SK-N-SH (cell line): ENCODE data around the gene CLK4. TPM values are rescaled to one million over a fixed set of nuclear protein-coding genes. Genes with fewer than 3 reads are reported as not detected.

ENCODE experiments used
- CTCF ChIA-PET: fragments of 300-600, 350-600 bp; formaldehyde crosslinking; extraction: SDS; loops from one replicate; lab custom pipeline; 2021; lab: Yijun Ruan, JAX
- POLR2A ChIA-PET: fragments of 350-600 bp; sonication (Branson Sonifier 250); formaldehyde crosslinking; extraction: SDS; loops from one replicate; lab custom pipeline; 2020; ENCODE audit warnings: antibody characterized with exemption, inconsistent platforms; lab: Yijun Ruan, JAX
- DNase-seq: peaks from one replicate; pipeline ENCODE4 v3.0.0; 2012
- H2AFZ ChIP-seq: fragments of 200-600 bp; sonication (generic); 2 replicates; pipeline ENCODE4 v1.8.1; 2016; ENCODE audit warnings: antibody characterized with exemption, mild to moderate bottlenecking, low read depth
- H3F3A ChIP-seq: fragments of 200-600 bp; sonication (generic); replicated peaks from 2 replicates; pipeline ENCODE3; 2016; ENCODE audit warnings: antibody characterized with exemption, mild to moderate bottlenecking; ENCODE audit not compliant: insufficient read depth
- H3K27ac ChIP-seq, 2 experiments: fragments of 200-500 bp in 1 of 2; fragments of 200-600 bp in 1 of 2; sonication (Bioruptor generic) in 1 of 2; sonication (generic), shearing (Covaris generic) in 1 of 2; 2 replicates each; pipeline versions ENCODE4 v1.5.1 to v1.6.1; 2014 to 2016; ENCODE audit warnings: low read depth in 2 of 2, inconsistent platforms in 1 of 2, low read length in 1 of 2, mild to moderate bottlenecking in 1 of 2, mixed read lengths in 1 of 2
- H3K27me3 ChIP-seq: fragments of 200-600 bp; sonication (generic), shearing (Covaris generic); 2 replicates; pipeline ENCODE4 v1.6.1; 2016; ENCODE audit warnings: mixed run types; ENCODE audit not compliant: insufficient read depth
- H3K36me3 ChIP-seq, 2 experiments: fragments of 200-500 bp in 1 of 2; fragments of 200-600 bp in 1 of 2; sonication (Bioruptor generic) in 1 of 2; sonication (generic) in 1 of 2; replicated peaks in 1 of 2; 2 replicates each; pipeline versions ENCODE3 to v1.5.1; 2014 to 2016; ENCODE audit warnings: low read length in 1 of 2, mild to moderate bottlenecking in 1 of 2; ENCODE audit not compliant: insufficient read depth in 2 of 2, control insufficient read depth in 1 of 2
- H3K4me1 ChIP-seq, 2 experiments: fragments of 200-500 bp in 1 of 2; fragments of 200-600 bp in 1 of 2; sonication (Bioruptor generic) in 1 of 2; sonication (generic), shearing (Covaris generic) in 1 of 2; 2 replicates each; pipeline versions ENCODE4 v1.5.1 to v1.6.1; 2014 to 2016; ENCODE audit warnings: low read depth in 1 of 2, low read length in 1 of 2, mixed run types in 1 of 2; ENCODE audit not compliant: insufficient read depth in 2 of 2, control insufficient read depth in 1 of 2
- H3K4me2 ChIP-seq: fragments of 200-600 bp; sonication (generic), shearing (Covaris generic); 2 replicates; pipeline ENCODE4 v1.6.1; 2017; ENCODE audit warnings: mixed run types
- H3K4me3 ChIP-seq, 2 experiments: fragments of 200-500 bp in 1 of 2; fragments of 200-600 bp in 1 of 2; sonication (Bioruptor generic) in 1 of 2; sonication (generic), shearing (Covaris generic) in 1 of 2; 2 replicates each; pipeline versions ENCODE4 v1.5.1 to v1.8.1; 2014 to 2016; ENCODE audit warnings: low read depth in 2 of 2, inconsistent platforms in 1 of 2, low read length in 1 of 2, mild to moderate bottlenecking in 1 of 2, mixed read lengths in 1 of 2, moderate library complexity in 1 of 2
- H3K79me2 ChIP-seq: fragments of 200-600 bp; sonication (generic); 2 replicates; pipeline ENCODE4 v1.8.1; 2017; ENCODE audit warnings: mild to moderate bottlenecking; ENCODE audit not compliant: insufficient read depth
- H3K9ac ChIP-seq: fragments of 200-600 bp; sonication (generic); 2 replicates; pipeline ENCODE4 v1.6.1; 2017; ENCODE audit warnings: mixed run types
- H3K9me2 ChIP-seq: fragments of 200-600 bp; sonication (generic); 2 replicates; pipeline ENCODE4 v1.6.1; 2017; ENCODE audit warnings: mixed run types
- H3K9me3 ChIP-seq: fragments of 200-600 bp; sonication (generic); 2 replicates; pipeline ENCODE4 v1.6.1; 2017; ENCODE audit warnings: mixed run types, mild to moderate bottlenecking, moderate library complexity
- H4K20me1 ChIP-seq: fragments of 200-600 bp; sonication (generic); 2 replicates; pipeline ENCODE4 v1.6.1; 2017; ENCODE audit warnings: mild to moderate bottlenecking, mixed run types; ENCODE audit not compliant: insufficient read depth
- ELF1 ChIP-seq: IDR thresholded peaks from 2 replicates; pipeline ENCODE4 v1.4.0; 2012
- EZH2phosphoT487 ChIP-seq: fragments of 200-600 bp; sonication (generic); IDR thresholded peaks from 2 replicates; pipeline ENCODE4 v1.6.1; 2017; ENCODE audit warnings: low read depth, mixed run types, mild to moderate bottlenecking, antibody characterized with exemption, moderate library complexity, borderline replicate concordance
- GABPA ChIP-seq: IDR thresholded peaks from 2 replicates; pipeline ENCODE4 v1.4.0; 2012; ENCODE audit warnings: low read depth, mild to moderate bottlenecking
- JUND ChIP-seq: IDR thresholded peaks from 2 replicates; pipeline ENCODE4 v1.4.0; 2012
- MEF2A ChIP-seq: IDR thresholded peaks from 2 replicates; pipeline ENCODE4 v1.4.0; 2012; ENCODE audit warnings: low read depth, borderline replicate concordance
- RFX5 ChIP-seq: IDR thresholded peaks from 2 replicates; pipeline ENCODE4 v1.6.1; 2012; ENCODE audit warnings: mild to moderate bottlenecking, improper control_type of control experiment, low read length
- RXRA ChIP-seq: IDR thresholded peaks from 2 replicates; pipeline ENCODE4 v1.4.0; 2012; ENCODE audit warnings: low read depth, mild to moderate bottlenecking, borderline replicate concordance
- SMC3 ChIP-seq: IDR thresholded peaks from 2 replicates; pipeline ENCODE4 v1.6.1; 2012; ENCODE audit warnings: low read depth, low read length, improper control_type of control experiment
- TCF12 ChIP-seq: IDR thresholded peaks from 2 replicates; pipeline ENCODE4 v1.4.0; 2012
- TEAD4 ChIP-seq: IDR thresholded peaks from 2 replicates; pipeline ENCODE4 v1.4.0; 2012; ENCODE audit warnings: mild to moderate bottlenecking, borderline replicate concordance; ENCODE audit not compliant: insufficient read depth
- YY1 ChIP-seq: IDR thresholded peaks from 2 replicates; pipeline ENCODE4 v1.4.0; 2012; ENCODE audit warnings: low read depth, mild to moderate bottlenecking
- WGBS: methylation state at CpG from one replicate; pipeline ENCODE4 v1.1.6; 2017; ENCODE audit warnings: low lambda C conversion rate; 5-methylcytosine and 5-hydroxymethylcytosine counted together
- polyA plus RNA-seq, 3 experiments: library from polyadenylated mRNA; depleted of rRNA; stranded (reverse); fragments of >200 nt; gene quantifications; 2 replicates each; pipeline ENCODE4 v1.2.3, GENCODE V29; 2012
- TF ChIP-seq, protein P1 (sequence below): fragments of 150-350 bp; IDR thresholded peaks from 2 replicates; pipeline ENCODE4 v1.6.1; 2016; ENCODE audit warnings: mild to moderate bottlenecking, low read depth, low read length
- TF ChIP-seq, protein P2 (sequence below): IDR thresholded peaks from 2 replicates; pipeline ENCODE4 v1.4.0; 2012; ENCODE audit warnings: low read depth, borderline replicate concordance
- TF ChIP-seq, protein P3 (sequence below): IDR thresholded peaks from 2 replicates; pipeline ENCODE4 v1.4.0; 2012; ENCODE audit warnings: low read depth, borderline replicate concordance

Gene CLK4
- polyA plus RNA-seq, 1 of the 3 experiments (the other 2 are of a cell fraction): 7.5 TPM

DNA sequence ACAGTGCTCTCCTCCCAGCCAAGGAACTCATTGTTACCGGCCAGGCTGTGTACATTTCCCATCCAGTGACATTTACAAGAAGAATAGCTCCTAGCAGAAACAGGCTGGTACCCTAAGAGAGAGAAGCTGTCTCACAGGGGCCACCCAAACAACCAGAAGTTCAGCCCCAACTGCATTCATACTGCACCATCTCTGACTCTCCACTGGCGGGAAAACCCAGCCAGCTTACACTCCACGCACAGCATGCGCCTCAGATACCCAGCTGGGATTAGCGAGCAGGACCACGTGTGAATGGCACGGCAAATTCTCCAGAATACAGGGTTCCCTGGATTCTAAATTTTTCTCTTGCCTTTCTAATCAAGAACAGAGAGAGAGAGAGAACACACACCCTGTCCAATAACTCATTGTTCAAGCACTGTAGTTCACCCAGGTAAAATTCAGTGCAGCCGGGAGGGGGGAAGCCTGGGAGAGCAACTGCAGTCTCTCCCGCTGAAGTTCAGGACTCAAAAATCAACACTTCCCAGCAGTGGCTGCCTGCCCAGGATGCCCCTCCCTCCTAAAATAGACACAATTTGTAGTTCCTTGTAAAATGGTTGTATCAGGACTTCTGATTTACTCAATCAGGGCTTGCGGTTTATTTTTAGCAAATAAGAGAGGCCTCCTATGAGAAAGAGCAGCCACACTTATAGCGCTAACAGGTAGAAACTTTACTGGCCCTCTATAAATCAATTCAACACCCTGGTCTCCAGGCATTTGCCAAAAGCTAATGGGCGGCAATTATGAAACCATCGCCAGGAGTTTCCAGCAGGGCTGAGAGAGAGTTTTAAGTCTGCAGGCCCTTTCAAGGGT is 38.9 kb downstream of the CLK4 start:
- Histone ChIP-seq H3K4me1 (peaks cover 0 to 20% of the 10 kb centered on the region in 2 experiments; a peak in 1 of 4 replicates), H3K79me2 (no peaks in the 10 kb centered on the region), H3K9me3 (no peaks in the 10 kb centered on the region), H3K4me2 (no peak overlapping the region), H3K9ac (no peak overlapping the region), H3K27me3 (no peaks in the 10 kb centered on the region; the same call in 1 of the 2 replicates), H3F3A (no peaks in the 10 kb centered on the region), H3K27ac (no peak overlapping the region), H3K4me3 (peak overlapping the region in 1 of 2 experiments; percentile 14; a peak in 1 of 4 replicates), H3K36me3 (no peaks in the 10 kb centered on the region), H4K20me1 (no peaks in the 10 kb centered on the region), H2AFZ (no peak overlapping the region), H3K9me2 (no peaks in the 10 kb centered on the region)
- DNase-seq: no peak
- CTCF ChIA-PET: interaction anchor here (0.6 to 11.7 kb wide), 5 partner anchors 34 to 354 kb away, joined by 3 to 265 read pairs (median 47); partner anchors contain the start of gene PHYKPL
- WGBS: 65% methylated on average over 13 of the region's 13 CpGs
- TF ChIP-seq YY1: no peak
- no peak for TF ChIP-seq TEAD4
- no peak for TF ChIP-seq MEF2A
- TF ChIP-seq ELF1: no peak
- TF ChIP-seq, protein P1, sequence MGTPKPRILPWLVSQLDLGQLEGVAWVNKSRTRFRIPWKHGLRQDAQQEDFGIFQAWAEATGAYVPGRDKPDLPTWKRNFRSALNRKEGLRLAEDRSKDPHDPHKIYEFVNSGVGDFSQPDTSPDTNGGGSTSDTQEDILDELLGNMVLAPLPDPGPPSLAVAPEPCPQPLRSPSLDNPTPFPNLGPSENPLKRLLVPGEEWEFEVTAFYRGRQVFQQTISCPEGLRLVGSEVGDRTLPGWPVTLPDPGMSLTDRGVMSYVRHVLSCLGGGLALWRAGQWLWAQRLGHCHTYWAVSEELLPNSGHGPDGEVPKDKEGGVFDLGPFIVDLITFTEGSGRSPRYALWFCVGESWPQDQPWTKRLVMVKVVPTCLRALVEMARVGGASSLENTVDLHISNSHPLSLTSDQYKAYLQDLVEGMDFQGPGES: no peak
- no peak for TF ChIP-seq RXRA
- no peak for TF ChIP-seq GABPA
- TF ChIP-seq EZH2phosphoT487: no peak
- TF ChIP-seq, protein P2, sequence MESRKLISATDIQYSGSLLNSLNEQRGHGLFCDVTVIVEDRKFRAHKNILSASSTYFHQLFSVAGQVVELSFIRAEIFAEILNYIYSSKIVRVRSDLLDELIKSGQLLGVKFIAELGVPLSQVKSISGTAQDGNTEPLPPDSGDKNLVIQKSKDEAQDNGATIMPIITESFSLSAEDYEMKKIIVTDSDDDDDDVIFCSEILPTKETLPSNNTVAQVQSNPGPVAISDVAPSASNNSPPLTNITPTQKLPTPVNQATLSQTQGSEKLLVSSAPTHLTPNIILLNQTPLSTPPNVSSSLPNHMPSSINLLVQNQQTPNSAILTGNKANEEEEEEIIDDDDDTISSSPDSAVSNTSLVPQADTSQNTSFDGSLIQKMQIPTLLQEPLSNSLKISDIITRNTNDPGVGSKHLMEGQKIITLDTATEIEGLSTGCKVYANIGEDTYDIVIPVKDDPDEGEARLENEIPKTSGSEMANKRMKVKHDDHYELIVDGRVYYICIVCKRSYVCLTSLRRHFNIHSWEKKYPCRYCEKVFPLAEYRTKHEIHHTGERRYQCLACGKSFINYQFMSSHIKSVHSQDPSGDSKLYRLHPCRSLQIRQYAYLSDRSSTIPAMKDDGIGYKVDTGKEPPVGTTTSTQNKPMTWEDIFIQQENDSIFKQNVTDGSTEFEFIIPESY: no peak
- TF ChIP-seq, protein P3, sequence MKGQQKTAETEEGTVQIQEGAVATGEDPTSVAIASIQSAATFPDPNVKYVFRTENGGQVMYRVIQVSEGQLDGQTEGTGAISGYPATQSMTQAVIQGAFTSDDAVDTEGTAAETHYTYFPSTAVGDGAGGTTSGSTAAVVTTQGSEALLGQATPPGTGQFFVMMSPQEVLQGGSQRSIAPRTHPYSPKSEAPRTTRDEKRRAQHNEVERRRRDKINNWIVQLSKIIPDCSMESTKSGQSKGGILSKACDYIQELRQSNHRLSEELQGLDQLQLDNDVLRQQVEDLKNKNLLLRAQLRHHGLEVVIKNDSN: no peak
- no peak for TF ChIP-seq RFX5
- no peak for TF ChIP-seq JUND
- no peak for TF ChIP-seq SMC3
- no peak for TF ChIP-seq TCF12
- POLR2A ChIA-PET: no interaction called here
